GM19324 (cell line): ENCODE measurements around the gene DSC1.
"Not testable (repeated sequence)": the region's sequence is repeated elsewhere in the genome, so short reads cannot be mapped to it uniquely, and the experiment has no call there.

Experiments used
- ATAC-seq: cut with Tn5 transposase; IDR thresholded peaks from one replicate; pipeline ENCODE4 v1.9.1; 2021; ENCODE audit warnings: mild to moderate bottlenecking, moderate library complexity; ENCODE audit not compliant: unreplicated experiment, low FRiP score

The DSC1 gene

GRCh38 chr18:31162825-31163435, at the start of gene DSC1:
Gene DSC1, minus strand, starts transcription at chr18:31162856. Its CDS starts 262 bp downstream, at chr18:31162594.
- no peak for ATAC-seq

- ATAC-seq: no peak
Measured at GRCh38 chr18:31211047-31211446, 48.4 kb upstream of the DSC1 start.

- no peak for ATAC-seq
Measured at GRCh38 chr18:31209041-31209440, 46.4 kb upstream of the DSC1 start.

- no peak for ATAC-seq
Measured at GRCh38 chr18:31207391-31207790, 44.7 kb upstream of the DSC1 start.

GRCh38 chr18:31206787-31207381, 44.2 kb upstream of the DSC1 start:
- peak; percentile 86 for ATAC-seq

- ATAC-seq: no peak
Measured at GRCh38 chr18:31206071-31206470, 43.4 kb upstream of the DSC1 start.

GRCh38 chr18:31205273-31205672, 42.6 kb upstream of the DSC1 start:
- no peak for ATAC-seq

- ATAC-seq: no peak
Measured at GRCh38 chr18:31204833-31205232, 42.2 kb upstream of the DSC1 start.

- no peak for ATAC-seq
Measured at GRCh38 chr18:31204166-31204565, 41.5 kb upstream of the DSC1 start.

- no peak for ATAC-seq
Measured at GRCh38 chr18:31203794-31204148, 41.1 kb upstream of the DSC1 start.

- no peak for ATAC-seq
Measured at GRCh38 chr18:31203096-31203793, 40.6 kb upstream of the DSC1 start.

GRCh38 chr18:31199190-31199769, 36.6 kb upstream of the DSC1 start:
- ATAC-seq: no peak

GRCh38 chr18:31197676-31198075, 35.0 kb upstream of the DSC1 start:
- ATAC-seq: no peak

- ATAC-seq: no peak
Measured at GRCh38 chr18:31195063-31195462, 32.4 kb upstream of the DSC1 start.

GRCh38 chr18:31192086-31192776, 29.6 kb upstream of the DSC1 start:
- no peak for ATAC-seq

GRCh38 chr18:31190919-31191318, 28.3 kb upstream of the DSC1 start:
- no peak for ATAC-seq

GRCh38 chr18:31189757-31190156, 27.1 kb upstream of the DSC1 start:
- no peak for ATAC-seq

- no peak for ATAC-seq
Measured at GRCh38 chr18:31185186-31185950, 22.7 kb upstream of the DSC1 start.

GRCh38 chr18:31183302-31183701, 20.6 kb upstream of the DSC1 start:
- ATAC-seq: no peak

GRCh38 chr18:31177369-31177768, 14.7 kb upstream of the DSC1 start:
- not testable (repeated sequence) for ATAC-seq
